HTERT RPE-1 (cell line): ENCODE data around the gene TACC2.

ENCODE experiments used
- in situ Hi-C: fragments of 300-500 bp; cut with MboI; formaldehyde crosslinking; loops from 4 replicates; pipeline ENCODE4 v1.14.3; 2020; ENCODE audit warnings: low sequenced_read_pairs

TACC2 gene

DNA sequence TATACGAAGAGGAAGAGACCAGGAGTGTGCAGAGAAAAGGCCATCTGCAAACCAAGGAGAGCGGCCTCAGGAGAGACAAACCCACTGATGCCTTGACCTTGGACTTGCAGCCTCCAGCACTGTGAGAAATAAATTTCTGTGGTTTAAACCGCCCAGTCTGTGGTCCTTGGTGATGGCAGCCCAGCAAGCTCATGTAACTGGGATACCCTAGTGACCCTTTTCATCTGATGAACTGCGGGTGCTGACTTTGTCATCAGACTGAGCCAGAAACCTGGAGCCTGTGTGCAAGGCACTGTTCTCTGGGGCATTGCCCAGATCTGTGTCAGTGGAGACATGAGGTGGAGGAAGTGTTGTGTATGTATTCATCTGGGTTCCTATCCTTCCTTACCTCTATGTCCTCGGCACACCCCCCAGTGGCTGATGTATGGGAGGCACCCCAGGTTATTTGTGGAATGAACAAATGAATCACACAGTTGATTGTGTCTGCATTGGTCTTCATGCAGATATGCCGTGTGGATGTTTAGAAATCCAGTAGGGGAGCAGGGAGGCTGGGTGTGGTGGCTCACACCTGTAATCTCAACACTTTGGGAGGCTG is 217.6 kb downstream of the TACC2 start:
- in situ Hi-C loops = no loop called here

DNA sequence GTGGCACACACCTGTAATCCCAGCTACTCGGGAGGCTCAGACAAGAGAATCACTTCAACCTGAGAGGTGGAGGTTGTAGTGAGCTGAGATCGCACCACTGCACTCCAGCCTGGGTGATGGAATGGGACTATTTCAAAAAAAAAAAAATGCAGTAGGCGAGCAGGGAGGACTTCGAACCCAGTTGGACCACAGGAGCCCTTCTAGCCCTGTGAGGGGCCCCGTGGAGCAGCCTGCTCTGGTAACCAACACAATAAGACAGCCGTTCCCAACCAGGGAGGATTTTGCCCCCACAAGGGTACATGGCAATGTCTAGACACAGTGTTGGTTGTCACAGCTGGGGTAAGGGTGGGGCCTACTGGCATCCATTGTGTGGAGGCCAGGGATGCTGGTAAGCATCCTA is 218.2 kb downstream of the TACC2 start:
- in situ Hi-C loops = no loop called here

DNA sequence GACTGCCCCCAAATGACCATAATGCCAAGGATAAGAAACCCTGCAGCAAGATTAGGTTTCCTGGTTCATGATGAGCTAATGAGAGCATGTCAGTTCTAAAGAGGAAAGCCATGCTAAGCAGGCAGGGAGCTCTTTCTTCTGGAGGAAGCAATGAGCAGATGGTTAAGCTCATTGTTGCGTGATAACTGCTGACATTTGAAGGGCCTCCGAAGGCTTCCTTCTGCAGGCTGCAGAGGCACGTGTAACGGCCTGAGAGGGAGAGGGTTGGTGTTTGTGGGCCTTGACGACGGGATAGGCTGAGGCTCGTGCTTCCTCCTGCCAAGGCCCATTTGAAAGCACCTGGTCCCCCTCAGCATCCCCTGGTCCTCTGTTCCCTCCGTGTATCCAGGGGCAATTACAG is 218.6 kb downstream of the TACC2 start:
- in situ Hi-C loops = no loop called here

DNA sequence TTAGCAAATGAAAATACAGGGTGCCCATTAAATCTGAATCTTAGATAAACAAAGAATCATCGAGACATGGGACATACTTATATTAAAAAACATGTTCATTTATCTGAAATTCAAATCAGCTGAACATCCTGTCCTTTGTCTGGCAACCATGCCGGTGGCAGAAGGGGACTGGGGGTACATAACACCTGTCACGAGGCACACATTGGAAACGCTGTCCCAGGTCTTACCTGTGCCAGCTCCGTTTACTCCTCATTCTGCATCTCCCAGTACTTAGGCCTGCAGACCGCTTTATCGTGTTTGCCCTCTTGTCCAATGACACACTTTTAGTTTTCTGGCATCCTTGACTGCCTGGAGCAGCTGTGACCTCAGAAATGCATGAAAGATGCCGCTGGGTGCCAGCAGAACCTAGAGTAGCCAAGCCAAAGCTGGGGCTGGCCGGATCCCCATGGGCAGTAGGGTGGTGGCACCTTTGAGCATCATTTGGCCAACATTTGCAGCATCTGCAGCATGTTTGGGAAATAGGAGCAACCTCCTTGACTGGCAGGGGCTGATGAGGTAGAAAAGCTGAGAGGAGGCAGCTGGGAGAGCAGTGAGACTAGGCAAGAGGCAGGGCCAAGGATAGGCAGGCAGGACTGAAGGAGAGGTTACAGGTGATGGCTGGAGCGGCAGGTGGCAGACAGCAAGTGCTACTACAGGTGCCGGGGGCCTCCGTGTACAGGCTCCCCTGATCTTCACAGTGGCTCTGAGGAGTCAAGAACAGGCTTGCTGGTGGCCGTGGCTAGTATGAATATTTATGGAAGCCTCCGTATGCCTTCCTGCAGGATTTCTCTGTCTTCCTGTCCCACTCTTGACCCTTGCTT is 219.8 kb downstream of the TACC2 start:
- in situ Hi-C loops = no loop called here

DNA sequence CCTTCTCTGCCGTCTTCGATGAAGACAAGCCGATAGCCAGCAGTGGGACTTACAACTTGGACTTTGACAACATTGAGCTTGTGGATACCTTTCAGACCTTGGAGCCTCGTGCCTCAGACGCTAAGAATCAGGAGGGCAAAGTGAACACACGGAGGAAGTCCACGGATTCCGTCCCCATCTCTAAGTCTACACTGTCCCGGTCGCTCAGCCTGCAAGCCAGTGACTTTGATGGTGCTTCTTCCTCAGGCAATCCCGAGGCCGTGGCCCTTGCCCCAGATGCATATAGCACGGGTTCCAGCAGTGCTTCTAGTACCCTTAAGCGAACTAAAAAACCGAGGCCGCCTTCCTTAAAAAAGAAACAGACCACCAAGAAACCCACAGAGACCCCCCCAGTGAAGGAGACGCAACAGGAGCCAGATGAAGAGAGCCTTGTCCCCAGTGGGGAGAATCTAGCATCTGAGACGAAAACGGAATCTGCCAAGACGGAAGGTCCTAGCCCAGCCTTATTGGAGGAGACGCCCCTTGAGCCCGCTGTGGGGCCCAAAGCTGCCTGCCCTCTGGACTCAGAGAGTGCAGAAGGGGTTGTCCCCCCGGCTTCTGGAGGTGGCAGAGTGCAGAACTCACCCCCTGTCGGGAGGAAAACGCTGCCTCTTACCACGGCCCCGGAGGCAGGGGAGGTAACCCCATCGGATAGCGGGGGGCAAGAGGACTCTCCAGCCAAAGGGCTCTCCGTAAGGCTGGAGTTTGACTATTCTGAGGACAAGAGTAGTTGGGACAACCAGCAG is 221.7 kb downstream of the TACC2 start:
- in situ Hi-C loops = no loop called here

DNA sequence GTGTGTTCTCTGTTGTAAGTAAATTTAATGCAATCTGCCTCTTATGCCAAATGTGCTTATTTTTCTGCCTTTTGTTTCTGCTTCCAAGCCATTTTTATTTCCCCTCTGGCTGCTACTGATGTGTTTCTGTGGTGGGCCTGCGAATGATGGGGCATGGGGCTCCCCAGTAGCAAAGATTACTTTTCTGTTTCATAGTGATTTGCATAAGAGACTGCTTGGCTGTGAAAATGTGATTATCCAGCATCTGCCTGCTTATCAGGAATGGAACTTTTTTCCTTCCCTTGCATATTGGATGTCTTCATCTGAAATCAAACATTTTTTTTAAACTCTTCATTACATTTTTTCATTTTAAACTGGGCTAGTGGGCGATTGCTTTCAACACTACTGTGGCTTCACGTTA is 224.4 kb downstream of the TACC2 start:
- in situ Hi-C loops = no loop called here

DNA sequence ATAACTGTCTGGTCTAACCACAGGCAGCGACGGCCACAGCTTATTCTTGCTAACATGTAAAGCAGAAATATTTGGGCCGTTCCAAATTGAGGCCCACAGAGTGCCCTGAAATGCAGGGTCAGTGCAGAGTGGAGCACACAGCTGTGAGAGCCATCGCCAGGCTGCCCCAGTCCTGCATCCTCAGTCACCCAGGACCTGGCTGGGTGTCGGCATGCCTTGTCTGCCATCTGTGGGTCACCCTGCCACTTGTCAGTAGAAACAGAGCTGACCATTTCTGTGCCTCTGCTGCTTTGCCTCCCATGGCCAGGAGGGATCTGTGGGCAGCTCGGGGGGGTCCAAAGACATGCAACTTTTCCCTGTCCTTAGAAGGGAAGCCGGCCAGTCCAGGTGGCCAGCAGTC is 224.8 kb downstream of the TACC2 start:
- in situ Hi-C loops = no loop called here

DNA sequence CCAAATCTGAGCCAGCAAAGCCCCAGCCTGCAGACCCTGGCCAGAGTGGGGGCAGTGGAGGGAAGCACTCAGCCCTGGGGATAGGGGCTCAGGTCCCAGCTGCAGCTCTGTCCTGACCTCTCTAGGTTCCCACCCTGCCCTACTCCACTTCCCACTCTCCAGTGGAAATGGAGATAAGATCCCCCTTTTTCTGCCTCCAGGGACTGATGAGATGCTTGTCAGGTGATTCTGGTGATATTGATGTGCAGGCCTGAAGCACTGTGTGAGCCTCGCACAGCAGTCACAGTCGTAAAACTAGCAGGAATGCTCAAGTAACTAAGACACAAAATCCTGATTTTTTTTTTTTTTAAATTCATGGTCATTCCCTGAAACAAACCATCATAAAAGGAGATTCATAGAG is 227.1 kb downstream of the TACC2 start:
- in situ Hi-C loops = no loop called here

DNA sequence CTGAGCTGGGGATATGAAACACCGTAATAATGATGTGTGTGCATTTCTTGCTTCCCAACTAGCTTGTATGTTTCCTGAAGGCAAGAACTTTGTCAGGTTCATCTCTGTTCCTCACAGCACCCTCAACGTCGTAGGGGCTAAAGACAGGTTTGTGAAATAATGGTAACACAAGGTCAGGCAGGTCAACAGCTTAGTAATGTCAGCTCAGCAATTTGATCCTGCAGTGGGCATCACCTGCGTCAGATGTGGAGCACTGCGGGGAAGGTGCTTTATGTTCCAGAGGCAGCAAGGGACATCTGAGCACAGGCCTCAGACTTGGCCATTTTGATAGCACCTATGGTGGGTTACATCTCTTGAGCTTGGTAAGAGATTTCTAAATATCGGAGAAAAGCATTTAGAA is 230.4 kb downstream of the TACC2 start:
- in situ Hi-C loops = no loop called here

DNA sequence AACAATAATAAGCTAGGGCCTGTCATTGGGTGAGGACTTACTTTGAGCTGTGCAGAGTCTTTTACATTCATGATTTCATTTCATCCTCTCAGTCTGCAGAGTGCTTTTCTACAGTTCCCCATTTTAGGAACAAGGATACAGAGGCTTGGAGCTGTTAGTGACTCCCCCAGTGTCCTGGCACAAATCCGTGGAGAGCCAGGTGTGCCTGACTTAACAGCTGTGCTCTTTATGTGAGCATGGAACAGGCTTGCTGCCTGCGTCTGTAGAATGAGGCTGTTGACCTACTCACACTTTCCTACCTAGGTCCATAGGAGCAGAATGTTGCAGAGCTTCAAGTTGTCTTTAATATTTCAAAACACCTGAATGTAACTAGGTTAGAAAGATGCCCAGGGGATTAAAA is 231.8 kb downstream of the TACC2 start:
- in situ Hi-C loops = no loop called here

DNA sequence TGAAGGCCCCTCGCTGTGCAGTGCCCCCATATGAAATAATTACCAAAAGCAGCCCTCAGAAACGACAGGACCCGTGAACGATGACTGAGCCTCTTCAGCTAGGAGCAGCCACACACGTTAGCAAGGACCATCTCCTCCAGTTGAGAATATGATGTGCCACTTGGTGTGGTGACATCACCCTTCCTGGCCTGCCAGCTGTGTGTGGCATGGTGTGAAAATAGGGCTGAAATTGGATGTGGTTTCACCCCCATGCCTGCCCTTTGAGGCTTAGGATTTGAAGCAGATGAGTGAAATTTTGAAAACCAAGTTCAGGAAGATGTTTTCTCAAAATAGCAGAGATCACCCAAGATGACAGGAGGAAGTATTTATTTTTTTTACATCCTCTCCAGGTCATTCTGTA is 233.0 kb downstream of the TACC2 start:
- in situ Hi-C loops = no loop called here

DNA sequence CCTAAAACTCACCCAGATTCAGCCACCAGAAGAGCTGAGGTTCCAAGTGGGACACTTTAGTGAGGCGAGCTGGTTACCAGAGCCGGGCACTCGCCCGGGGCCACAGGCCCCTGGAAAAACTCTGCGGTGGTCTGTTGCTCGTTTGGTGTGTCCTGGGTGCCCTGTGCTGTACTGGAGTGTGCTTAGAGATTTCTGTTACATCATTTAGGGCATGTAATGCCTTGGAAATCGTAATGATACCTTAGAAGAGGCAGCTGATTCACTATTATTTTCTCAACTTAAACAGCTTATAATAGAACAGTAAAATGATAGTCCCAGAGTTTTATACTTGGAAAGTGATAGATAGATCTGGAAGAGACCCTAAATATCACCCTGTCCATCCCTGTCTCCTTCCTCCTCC is 233.7 kb downstream of the TACC2 start:
- in situ Hi-C loops = no loop called here

DNA sequence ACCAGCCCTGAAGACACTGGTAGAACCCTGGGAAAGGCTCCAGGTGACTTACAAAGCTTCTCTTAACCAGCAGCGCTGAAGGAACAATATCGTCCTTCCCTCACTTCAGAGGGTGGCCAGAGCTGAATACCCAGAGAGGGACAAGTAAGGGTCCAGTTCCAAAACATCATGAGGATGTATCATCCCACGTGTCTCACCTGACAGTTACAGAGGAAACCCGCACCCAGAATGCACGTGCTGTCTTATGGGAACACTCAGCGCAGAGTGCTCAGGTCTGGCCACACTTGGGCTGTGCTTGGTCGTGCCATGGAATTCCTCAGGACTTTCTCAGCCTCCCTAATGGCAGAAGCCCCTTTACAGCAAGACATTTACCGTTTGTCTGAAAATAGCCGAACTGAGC is 235.2 kb downstream of the TACC2 start:
- in situ Hi-C loops = no loop called here

DNA sequence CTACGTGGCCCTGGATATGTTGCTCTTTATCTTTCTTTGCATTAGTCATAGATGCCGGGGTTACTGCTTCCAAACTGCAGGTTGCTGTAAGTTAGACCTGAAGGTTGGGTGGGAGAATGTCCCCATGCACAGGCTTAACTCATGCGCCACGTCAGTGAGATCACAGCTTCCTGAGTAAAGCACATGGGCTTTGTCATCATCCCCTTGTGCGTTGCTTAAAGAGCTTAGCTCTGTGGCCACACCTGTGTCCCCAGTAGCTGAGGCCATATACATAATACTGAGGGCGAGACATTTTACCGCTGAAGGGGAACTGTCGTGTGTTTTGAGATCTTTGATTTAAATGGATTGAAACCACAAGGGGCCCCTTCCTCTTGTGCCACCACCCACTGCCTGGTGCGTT is 236.4 kb downstream of the TACC2 start:
- in situ Hi-C loops = no loop called here

DNA sequence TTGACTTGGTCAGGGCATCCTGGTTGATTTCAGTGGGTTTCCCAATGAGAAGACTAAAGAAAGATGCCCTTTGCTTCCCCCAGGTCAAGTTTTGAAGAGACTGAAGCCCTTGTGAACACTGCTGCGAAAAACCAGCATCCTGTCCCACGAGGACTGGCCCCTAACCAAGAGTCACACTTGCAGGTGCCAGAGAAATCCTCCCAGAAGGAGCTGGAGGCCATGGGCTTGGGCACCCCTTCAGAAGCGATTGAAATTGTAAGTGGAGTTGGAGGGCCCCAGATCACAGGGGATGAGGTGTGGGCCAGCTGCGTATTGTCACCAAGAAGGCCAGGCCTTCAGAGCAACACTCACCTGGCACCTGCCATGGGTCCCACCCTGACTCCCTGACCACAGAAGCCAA is 238.8 kb downstream of the TACC2 start:
- in situ Hi-C loops = no loop called here

DNA sequence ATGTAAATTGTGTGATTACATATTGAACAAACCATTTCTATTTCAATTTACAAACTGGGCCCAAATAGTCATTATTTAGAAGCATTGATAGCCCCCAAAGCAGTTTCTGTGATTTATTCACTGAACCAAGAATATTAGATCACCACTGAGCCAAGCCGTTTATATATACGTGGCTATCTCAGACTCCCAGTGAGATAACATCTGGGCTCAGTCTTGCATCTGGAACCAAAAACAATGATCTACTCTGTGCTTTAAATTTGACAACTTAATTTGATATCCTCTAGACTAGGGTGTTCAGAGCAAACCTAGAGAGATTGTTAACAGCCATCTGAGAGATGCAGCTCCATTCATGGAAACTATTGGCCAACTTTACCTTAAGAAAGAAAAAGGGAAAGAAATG is 240.7 kb downstream of the TACC2 start:
- in situ Hi-C loops = no loop called here

DNA sequence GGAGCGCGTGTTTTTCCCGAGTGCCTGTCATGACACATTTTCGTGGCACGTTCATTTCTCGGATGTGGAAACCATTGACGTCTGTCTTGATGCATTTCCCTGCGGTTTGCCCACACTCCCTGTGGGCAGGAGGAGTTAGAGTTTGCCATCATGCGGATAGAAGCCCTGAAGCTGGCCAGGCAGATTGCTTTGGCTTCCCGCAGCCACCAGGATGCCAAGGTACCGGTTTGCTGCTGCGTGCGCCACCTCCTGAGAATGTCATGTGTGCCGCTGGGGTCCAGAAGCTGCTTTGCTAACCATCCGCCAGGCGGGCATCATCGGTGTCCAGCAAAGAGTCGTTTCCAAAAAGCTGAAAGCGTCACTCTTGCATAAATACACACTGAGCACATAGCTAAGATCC is 241.3 kb downstream of the TACC2 start:
- in situ Hi-C loops = no loop called here

DNA sequence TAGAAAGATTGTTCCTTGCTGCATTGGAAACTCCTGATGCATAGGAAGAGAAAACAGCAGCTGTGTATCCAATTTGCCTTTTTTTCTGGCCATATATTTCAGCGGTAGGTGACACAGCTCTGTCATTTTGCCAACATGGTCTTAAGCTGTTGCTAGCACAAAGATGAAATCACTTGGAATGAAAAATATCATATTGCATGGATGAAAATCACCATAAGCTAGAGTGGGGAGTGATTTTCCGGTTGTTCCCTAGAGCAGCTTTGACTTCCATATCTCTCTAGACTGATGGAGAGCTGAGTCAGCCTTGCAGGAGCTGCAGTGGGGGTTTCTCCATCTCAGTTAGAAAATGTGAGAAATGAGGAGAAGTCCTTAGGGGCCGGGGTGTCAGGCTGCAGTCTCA is 243.8 kb downstream of the TACC2 start:
- in situ Hi-C loops = no loop called here

DNA sequence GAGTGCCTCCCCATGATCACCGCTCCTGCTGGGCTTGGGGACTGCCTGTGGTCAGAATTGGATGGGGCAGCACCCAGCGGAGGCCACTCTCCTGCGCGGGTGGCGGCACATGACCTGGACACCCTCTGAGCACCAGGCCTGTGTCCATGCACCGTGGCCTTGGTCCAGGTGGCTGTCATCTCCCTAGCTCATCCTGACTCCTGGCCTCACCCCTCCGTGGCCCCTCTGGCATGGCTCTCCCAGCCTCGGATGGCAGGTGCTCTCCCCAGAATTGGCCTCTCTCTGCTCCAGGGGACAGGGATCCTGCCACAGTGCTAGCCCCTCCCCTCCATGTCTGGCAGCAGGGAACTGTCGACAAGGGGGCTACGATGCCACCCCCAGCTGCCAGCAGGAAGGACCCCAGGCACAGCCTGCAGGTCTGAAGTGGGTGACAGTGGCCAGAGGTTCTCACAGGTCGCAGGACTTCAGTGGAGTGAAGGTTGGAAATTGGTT is 244.9 kb downstream of the TACC2 start:
- in situ Hi-C loops = no loop called here

DNA sequence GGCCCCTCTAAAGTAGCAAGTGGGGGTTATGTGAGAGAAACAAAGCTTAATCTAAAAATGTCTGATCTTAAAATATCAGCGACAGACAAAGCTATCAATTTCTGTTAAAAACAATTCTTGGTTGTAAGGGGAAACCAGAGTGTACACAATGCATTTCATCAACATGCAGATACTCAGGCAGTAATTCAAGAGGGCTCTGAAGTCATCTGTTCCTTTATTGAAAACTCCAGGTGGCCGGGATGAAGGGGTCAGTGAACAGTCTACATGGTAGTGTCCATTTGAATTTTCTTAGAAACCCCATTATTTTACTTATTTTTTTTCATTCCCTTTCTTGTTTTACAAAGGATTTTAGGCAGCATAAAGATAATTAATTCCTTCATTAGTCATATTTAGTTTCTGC is 245.5 kb downstream of the TACC2 start:
- in situ Hi-C loops = no loop called here

DNA sequence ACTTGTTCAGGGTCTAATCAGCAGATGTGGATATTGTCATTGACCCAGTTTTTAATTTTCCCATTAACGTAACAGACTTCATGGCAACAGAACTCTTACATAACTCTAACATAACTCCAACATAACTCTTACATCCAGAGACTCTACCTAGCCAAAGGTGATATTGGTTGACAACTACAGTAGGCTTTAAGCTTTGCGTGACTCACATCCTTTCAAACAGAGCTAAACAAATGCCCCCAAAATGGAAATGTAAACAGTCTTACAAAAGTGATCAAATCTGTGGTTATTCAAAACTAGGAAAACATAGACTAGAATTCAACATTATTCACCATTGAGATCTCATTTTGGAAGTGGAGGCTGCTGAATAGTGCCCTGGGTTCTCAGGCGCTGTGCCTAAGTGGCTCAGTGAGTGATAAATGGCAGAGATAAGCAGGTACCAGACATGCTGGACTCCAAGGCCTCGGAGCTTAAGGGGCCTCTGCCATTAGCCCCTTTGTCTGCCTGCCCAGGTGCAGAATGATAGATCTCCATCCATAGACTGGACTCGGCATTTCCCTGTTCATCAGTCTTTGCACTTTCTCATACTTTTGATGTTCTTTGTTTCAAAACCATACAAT is 247.8 kb downstream of the TACC2 start:
- in situ Hi-C loops = no loop called here
